ENCODE data around the gene AGBL1. TPM values are rescaled to one million over a fixed set of nuclear protein-coding genes. Genes with fewer than 3 reads are reported as not detected.

Gene AGBL1
- total and polyA plus RNA-seq, 2 donors (not counting 1 experiment from before 2014, with no cell fraction given) = not detected

GRCh38 chr15:86865920-86866319 is 786.2 kb downstream of the AGBL1 start:
- Histone ChIP-seq H3K4me1 (ENCODE audit: control insufficient read depth in 2 of 2, insufficient read depth in 2 of 2, low read length in 2 of 2) (no peaks in the 10 kb centered on the region), H3K4me3 (ENCODE audit: control extremely low read depth in 1 of 5, extremely low read depth in 1 of 5, insufficient read depth in 1 of 5, low read depth in 2 of 5, low read length in 4 of 5) (no peak overlapping the region), H3K9me3 (ENCODE audit: control extremely low read depth in 1 of 3, control insufficient read depth in 2 of 3, insufficient read depth in 1 of 3, low read length in 2 of 3) (no peaks in the 10 kb centered on the region), H3K9ac (ENCODE audit: low read length) (no peak overlapping the region), H3K4me2 (replicated peaks; ENCODE audit: low read depth, low read length, poor library complexity, severe bottlenecking) (no peak overlapping the region), H3K79me2 (ENCODE audit: control insufficient read depth, insufficient read depth, low read length) (no peaks in the 10 kb centered on the region), H3K27me3 (replicated peaks in 1 of 4; ENCODE audit: control extremely low read depth in 1 of 4, control insufficient read depth in 3 of 4, insufficient read depth in 4 of 4, low read length in 3 of 4) (no peaks in the 10 kb centered on the region), H3K36me3 (replicated peaks in 1 of 2; ENCODE audit: control extremely low read depth in 1 of 2, control insufficient read depth in 1 of 2, extremely low read depth in 1 of 2, insufficient read depth in 2 of 2, low read length in 1 of 2) (no peaks in the 10 kb centered on the region), H2AFZ (ENCODE audit: insufficient read depth, low read depth, low read length, poor library complexity, severe bottlenecking) (no peak overlapping the region), H3K27ac (ENCODE audit: low read length in 2 of 2) (no peak overlapping the region), H4K20me1 (ENCODE audit: control insufficient read depth, insufficient read depth, low read length, poor library complexity, severe bottlenecking) (no peaks in the 10 kb centered on the region)
- H3K27ac Mint-ChIP-seq = no peak overlapping the region
- H3K4me1 Mint-ChIP-seq = no peaks in the 10 kb centered on the region
- TF ChIP-seq EZH2 (IDR thresholded peaks at IDR 0.05; ENCODE audit: borderline replicate concordance, insufficient read depth, low read depth, low read length, poor library complexity, severe bottlenecking) (no peak), CTCF (IDR thresholded peaks at IDR 0.05) (no peak)
- ChIA-PET POLR2A (no interaction called here), CTCF (no interaction called here)
- H3K4me3 Mint-ChIP-seq = no peak overlapping the region
- intact Hi-C loops (cut with micrococcal nuclease) = no loop called here
- no peak for DNase-seq
- ATAC-seq (ENCODE audit: low read depth) = no peak
- no peaks in the 10 kb centered on the region for H3K27me3 Mint-ChIP-seq
- H3K9me3 Mint-ChIP-seq (ENCODE audit: insufficient read depth) = no peaks in the 10 kb centered on the region

- CTCF ChIA-PET = no interaction called here
These were observed 791.2 kb downstream of the AGBL1 start for GRCh38 chr15:86870846-86871245.

More at GRCh38 chr15:86870846-86871245, 791.2 kb downstream of the AGBL1 start:
- no peaks in the 10 kb centered on the region for H4K20me1 ChIP-seq (ENCODE audit: control insufficient read depth, insufficient read depth, low read length, poor library complexity, severe bottlenecking)
- 75% methylated on average over 2 of the region's 3 CpGs for WGBS (ENCODE audit: insufficient coverage)
- POLR2A ChIA-PET = no interaction called here
- ATAC-seq (ENCODE audit: low read depth) (no peak), DNase-seq (no peak)
- no peaks in the 10 kb centered on the region for H3K36me3 ChIP-seq (replicated peaks in 1 of 2; ENCODE audit: control extremely low read depth in 1 of 2, control insufficient read depth in 1 of 2, extremely low read depth in 1 of 2, insufficient read depth in 2 of 2, low read length in 1 of 2)
- no peak overlapping the region for H2AFZ ChIP-seq (ENCODE audit: insufficient read depth, low read depth, low read length, poor library complexity, severe bottlenecking)
- no peak overlapping the region for H3K27ac Mint-ChIP-seq
- no peaks in the 10 kb centered on the region for H3K27me3 Mint-ChIP-seq
- no peaks in the 10 kb centered on the region for H3K27me3 ChIP-seq (replicated peaks in 1 of 4; ENCODE audit: control extremely low read depth in 1 of 4, control insufficient read depth in 3 of 4, insufficient read depth in 4 of 4, low read length in 3 of 4)
- H3K4me3 ChIP-seq (ENCODE audit: control extremely low read depth in 1 of 5, extremely low read depth in 1 of 5, insufficient read depth in 1 of 5, low read depth in 2 of 5, low read length in 4 of 5) = no peak overlapping the region
- no peaks in the 10 kb centered on the region for H3K79me2 ChIP-seq (ENCODE audit: control insufficient read depth, insufficient read depth, low read length)
- H3K27ac ChIP-seq (ENCODE audit: low read length in 2 of 2) = no peak overlapping the region
- no peaks in the 10 kb centered on the region for H3K4me1 ChIP-seq (ENCODE audit: control insufficient read depth in 2 of 2, insufficient read depth in 2 of 2, low read length in 2 of 2)
- no peaks in the 10 kb centered on the region for H3K9me3 Mint-ChIP-seq (ENCODE audit: insufficient read depth)
- H3K9ac ChIP-seq (ENCODE audit: low read length) = no peak overlapping the region
- no peak overlapping the region for H3K4me2 ChIP-seq (replicated peaks; ENCODE audit: low read depth, low read length, poor library complexity, severe bottlenecking)
- H3K4me1 Mint-ChIP-seq = no peaks in the 10 kb centered on the region
- H3K4me3 Mint-ChIP-seq = no peak overlapping the region
- no peak for TF ChIP-seq EZH2 (IDR thresholded peaks at IDR 0.05; ENCODE audit: borderline replicate concordance, insufficient read depth, low read depth, low read length, poor library complexity, severe bottlenecking)
- no peak for TF ChIP-seq CTCF (IDR thresholded peaks at IDR 0.05)
- H3K9me3 ChIP-seq (ENCODE audit: control extremely low read depth in 1 of 3, control insufficient read depth in 2 of 3, insufficient read depth in 1 of 3, low read length in 2 of 3) = no peaks in the 10 kb centered on the region
- intact Hi-C loops (cut with micrococcal nuclease) = no loop called here

Measured in B cell (primary cell).